Brain microvascular endothelial cell (primary cell): ENCODE data around the gene TRPV2.

Source experiments
- DNase-seq: peaks from one replicate; pipeline ENCODE4 v3.0.0-alpha.2; 2020
- H3K27ac ChIP-seq: fragments of 250-450 bp; sonication (Bioruptor Pico); 2 replicates; pipeline ENCODE4 v1.5.1; 2020; ENCODE audit warnings: mild to moderate bottlenecking, moderate library complexity
- H3K27me3 ChIP-seq: fragments of 250-450 bp; sonication (Bioruptor Pico); replicated peaks from 2 replicates; pipeline ENCODE4 v1.5.1; 2020; ENCODE audit warnings: mild to moderate bottlenecking
- H3K36me3 ChIP-seq: fragments of 250-450 bp; sonication (Bioruptor Pico); replicated peaks from 2 replicates; pipeline ENCODE4 v1.5.1; 2020; ENCODE audit warnings: mild to moderate bottlenecking
- H3K4me3 ChIP-seq: 2 replicates; pipeline ENCODE4 v1.5.1; 2011; ENCODE audit warnings: low read depth, mild to moderate bottlenecking, control low read depth, low read length, moderate library complexity
- in situ Hi-C: cut with HindIII; loops from 2 replicates; pipeline ENCODE4 v1.10.0; 2017; ENCODE audit warnings: low sequenced_read_pairs, low pct_ligation_motif_present
- TF ChIP-seq, protein P1 (sequence below): IDR thresholded peaks from 2 replicates; pipeline ENCODE4 v1.5.1; 2011; ENCODE audit warnings: low read depth, mild to moderate bottlenecking, moderate library complexity, low read length, control low read depth, inconsistent platforms; ENCODE audit errors: missing control alignments

The TRPV2 gene

GRCh38 chr17:16407911-16408588 lies 7.3 kb upstream of the TRPV2 start:
- H3K27ac ChIP-seq: no peak overlapping the region
- H3K36me3 ChIP-seq: no peaks in the 10 kb centered on the region
- peak; percentile 52 for DNase-seq
- in situ Hi-C loops: no loop called here
- TF ChIP-seq, protein P1, sequence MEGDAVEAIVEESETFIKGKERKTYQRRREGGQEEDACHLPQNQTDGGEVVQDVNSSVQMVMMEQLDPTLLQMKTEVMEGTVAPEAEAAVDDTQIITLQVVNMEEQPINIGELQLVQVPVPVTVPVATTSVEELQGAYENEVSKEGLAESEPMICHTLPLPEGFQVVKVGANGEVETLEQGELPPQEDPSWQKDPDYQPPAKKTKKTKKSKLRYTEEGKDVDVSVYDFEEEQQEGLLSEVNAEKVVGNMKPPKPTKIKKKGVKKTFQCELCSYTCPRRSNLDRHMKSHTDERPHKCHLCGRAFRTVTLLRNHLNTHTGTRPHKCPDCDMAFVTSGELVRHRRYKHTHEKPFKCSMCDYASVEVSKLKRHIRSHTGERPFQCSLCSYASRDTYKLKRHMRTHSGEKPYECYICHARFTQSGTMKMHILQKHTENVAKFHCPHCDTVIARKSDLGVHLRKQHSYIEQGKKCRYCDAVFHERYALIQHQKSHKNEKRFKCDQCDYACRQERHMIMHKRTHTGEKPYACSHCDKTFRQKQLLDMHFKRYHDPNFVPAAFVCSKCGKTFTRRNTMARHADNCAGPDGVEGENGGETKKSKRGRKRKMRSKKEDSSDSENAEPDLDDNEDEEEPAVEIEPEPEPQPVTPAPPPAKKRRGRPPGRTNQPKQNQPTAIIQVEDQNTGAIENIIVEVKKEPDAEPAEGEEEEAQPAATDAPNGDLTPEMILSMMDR: no peak
- H3K4me3 ChIP-seq: no peak overlapping the region
- no peaks in the 10 kb centered on the region for H3K27me3 ChIP-seq

DNA sequence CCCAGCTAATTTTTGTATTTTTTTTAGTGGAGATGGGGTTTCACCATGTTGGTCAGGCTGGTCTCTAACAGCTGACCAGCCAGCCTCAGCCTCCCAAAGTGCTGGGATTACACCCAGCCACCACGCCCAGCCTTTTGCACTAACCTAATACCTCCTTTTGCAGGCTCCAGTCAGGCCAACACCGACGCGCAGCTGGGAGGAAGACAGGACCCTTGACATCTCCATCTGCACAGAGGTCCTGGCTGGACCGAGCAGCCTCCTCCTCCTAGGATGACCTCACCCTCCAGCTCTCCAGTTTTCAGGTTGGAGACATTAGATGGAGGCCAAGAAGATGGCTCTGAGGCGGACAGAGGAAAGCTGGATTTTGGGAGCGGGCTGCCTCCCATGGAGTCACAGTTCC lies 2.0 kb downstream of the TRPV2 start:
- no peaks in the 10 kb centered on the region for H3K27me3 ChIP-seq
- H3K36me3 ChIP-seq: peaks cover 23% of the 10 kb centered on the region
- no peak overlapping the region for H3K4me3 ChIP-seq
- in situ Hi-C loops: no loop called here
- TF ChIP-seq, protein P1: no peak
- no peak for DNase-seq
- no peak overlapping the region for H3K27ac ChIP-seq

DNA sequence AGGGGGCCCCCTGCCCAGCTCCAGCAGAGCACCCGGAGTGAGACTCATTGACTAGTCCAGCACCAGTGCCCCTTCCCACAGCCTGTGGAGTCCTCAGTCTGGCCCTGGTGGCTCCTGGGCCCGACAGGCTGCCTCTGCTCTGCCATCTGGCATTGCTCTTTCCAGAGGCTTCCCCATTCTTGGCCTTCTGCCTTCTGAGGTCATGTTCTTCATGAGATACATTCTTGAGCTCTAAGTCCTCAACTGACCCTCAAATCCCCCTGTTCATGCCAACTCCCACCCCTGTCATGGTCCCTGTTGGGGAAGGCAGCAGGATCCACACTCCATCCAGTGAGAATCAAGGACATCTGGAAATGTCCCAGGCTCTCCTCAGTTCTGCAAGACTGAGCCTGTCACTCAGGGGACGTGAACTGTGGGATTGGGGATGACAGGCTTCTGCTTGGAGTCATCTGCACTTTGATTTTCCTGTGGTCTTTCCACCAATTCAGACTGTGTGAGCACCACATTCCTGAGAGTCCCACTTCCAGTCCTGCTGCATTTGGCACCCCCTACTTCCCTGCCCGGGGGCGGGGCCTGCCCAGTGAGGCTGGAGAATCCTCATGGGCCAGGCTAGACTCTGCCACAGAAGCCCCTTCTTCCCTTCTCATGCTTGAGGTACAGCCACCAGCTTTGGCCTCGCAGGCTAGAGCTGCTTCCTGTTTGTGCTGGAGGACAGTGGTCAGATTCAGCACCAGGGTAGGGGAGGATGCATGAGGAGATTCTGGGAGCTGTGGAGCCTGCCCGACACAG lies 2.7 kb downstream of the TRPV2 start:
- in situ Hi-C loops: no loop called here
- Histone ChIP-seq H3K4me3 (no peak overlapping the region), H3K27me3 (no peaks in the 10 kb centered on the region), H3K36me3 (peaks cover 30% of the 10 kb centered on the region), H3K27ac (peak overlapping the region; percentile 91)
- no peak for DNase-seq
- TF ChIP-seq, protein P1: no peak

DNA sequence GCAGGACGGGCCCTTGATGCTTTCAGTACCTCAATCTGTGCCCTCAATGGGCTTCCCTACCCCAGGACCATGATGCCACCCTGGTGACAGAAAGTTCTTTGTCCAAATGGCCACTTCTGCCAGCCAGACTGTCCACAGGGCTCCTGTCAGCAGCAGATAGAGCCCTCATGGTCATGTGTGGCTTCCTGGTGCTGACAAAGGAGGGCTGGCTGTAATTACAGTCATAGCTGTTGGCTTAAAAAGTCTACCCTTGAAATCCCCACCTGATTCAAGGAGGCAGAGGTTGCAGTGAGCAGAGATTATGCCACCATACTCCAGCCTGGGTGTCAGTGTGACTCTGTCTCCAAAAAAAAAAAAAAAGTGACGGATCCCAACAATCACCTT lies 3.3 kb downstream of the TRPV2 start:
- in situ Hi-C loops: no loop called here
- Histone ChIP-seq H3K27ac (peak overlapping the region; percentile 91), H3K36me3 (peaks cover 35% of the 10 kb centered on the region), H3K27me3 (no peaks in the 10 kb centered on the region), H3K4me3 (no peak overlapping the region)
- no peak for DNase-seq
- TF ChIP-seq, protein P1: no peak

DNA sequence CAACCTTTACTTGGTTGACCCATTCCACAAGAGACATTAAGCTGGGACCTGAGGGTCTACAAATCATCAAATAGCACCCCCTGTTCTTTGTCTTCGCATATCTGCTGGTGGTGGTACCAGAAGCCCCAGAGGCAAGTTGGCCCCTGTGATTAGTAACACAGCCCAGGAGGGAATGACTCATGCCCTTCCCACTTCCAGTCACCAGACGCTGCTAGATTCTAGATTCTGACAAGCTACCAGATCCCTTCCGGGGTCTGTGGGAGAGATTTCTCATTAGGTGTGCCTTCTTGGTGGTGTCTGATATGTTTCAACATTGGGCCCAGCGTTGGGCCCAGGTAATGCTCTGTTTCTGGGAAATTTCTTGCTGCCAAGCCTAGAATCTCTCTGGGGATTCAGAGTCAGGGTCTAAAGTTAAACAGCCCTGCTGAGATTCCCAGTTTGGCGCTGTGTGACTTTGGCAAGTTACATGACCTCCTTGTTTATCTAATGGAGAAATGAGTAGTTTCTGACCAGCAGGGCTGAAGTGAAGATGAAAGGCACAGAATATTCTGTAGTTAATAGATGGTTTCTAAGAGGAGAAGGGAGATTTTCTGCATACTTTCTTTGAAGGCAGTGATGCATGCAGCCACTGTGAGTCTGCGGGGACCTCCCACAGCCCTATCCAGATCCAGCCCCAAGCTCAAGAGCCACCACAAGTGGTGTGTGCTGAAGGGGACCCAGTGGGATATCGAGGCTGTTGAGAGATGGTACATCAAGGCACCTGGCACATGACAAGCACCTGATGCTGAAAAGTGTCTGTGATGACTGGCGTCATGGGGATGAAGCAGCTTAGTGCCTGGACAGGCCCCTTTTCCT lies 3.9 kb downstream of the TRPV2 start:
- Histone ChIP-seq H3K4me3 (peak overlapping the region; percentile 0), H3K27me3 (no peaks in the 10 kb centered on the region), H3K27ac (peak overlapping the region; percentile 91), H3K36me3 (peaks cover 39% of the 10 kb centered on the region)
- peak; percentile 90 for DNase-seq
- in situ Hi-C loops: no loop called here
- TF ChIP-seq, protein P1: no peak
